NCI-H510A treated with DMSO at 0.1 percent for 48 hours (cell line): Measurements from ENCODE around the gene PIKFYVE.
"Not testable (repeated sequence)": the region's sequence is repeated elsewhere in the genome, so short reads cannot be mapped to it uniquely, and the experiment has no call there.

ENCODE experiments used
- DNase-seq: peaks from one replicate; lab custom pipeline; 2025; lab: John Stamatoyannopoulos, UW

PIKFYVE gene

GRCh38 chr2:208306291-208306690, 40.2 kb downstream of the PIKFYVE start:
- DNase-seq = no peak

- no peak for DNase-seq
Observed at GRCh38 chr2:208311321-208311720, 45.3 kb downstream of the PIKFYVE start.

GRCh38 chr2:208311954-208312353, 45.9 kb downstream of the PIKFYVE start:
- no peak for DNase-seq

DNA sequence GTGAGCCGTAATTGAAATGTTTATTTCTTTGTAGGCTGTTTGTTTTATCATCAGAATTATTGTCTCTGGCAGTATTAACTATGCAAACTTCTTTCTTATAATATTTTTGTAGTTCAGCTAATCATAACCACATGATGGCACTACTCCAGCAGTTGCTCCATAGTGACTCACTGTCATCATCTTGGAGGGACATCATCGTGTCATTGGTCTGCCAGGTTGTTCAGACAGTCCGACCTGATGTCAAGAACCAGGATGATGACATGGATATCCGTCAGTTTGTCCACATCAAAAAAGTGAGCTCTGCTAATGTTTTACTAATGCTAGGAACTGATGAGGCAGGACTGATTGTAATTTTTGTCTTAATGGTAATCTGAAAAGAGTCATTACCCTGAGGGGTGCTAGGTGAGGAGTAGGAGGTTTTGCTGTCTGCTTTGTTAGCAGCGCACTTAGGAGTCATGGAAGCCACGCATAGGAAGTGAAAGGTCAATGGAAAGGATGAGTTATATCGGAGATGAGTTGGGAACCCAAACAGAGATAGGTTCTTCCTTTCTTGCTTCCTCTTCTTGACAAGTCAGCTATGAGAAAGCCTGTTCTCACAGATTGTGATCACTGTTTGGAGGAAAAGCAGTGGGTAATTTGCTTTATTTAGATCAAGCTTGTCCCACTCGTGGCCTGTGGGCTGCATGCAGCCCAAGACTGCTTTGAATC, 49.2 kb downstream of the PIKFYVE start:
- no peak for DNase-seq

- no peak for DNase-seq
Observed at GRCh38 chr2:208318127-208318526, 52.1 kb downstream of the PIKFYVE start.

- no peak for DNase-seq
Observed at GRCh38 chr2:208319391-208319790, 53.3 kb downstream of the PIKFYVE start.

DNA sequence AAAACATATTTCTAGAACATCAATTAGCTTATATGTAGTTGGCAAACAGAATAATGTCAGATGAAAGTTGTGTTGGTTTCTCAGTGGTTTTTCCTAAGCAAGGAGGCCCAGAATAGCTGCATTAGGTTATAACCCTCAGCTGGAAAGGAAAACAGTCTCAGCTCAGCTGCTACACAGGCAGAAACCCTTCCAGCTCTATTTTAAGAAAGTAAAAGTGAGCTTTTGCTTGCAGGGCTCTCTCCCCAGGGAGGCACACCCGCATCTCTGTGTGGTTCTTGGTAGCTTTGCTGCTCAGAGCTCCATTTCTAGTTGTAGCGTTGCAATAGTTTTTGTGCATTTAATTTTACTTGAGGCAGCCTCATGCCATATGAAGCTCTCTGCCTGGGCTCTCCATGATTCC, 54.6 kb downstream of the PIKFYVE start:
- DNase-seq = no peak

- no peak for DNase-seq
Observed at GRCh38 chr2:208326016-208326415, 60.0 kb downstream of the PIKFYVE start.

- DNase-seq = no peak
Observed at GRCh38 chr2:208329485-208329884, 63.4 kb downstream of the PIKFYVE start.

DNA sequence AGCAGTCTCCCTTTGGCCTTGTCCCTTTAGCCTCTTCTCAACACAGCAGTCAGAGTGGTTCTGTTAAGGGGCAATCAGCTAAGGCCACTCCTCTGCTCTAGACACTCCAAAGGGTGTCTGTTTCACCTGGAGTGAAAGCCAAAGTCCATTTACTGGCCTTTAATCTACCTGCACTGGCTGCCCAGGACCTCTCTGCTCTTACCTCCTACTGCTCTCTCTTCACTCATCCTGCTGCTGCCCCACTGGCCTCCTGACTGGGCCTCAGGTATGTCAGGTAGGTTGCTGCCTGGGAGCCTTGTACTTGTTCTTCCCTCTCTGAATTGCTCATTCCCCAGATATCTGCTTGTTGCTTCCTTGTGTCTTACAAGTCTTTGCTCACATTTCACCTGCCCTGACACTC, 68.2 kb downstream of the PIKFYVE start:
- DNase-seq = no peak

DNA sequence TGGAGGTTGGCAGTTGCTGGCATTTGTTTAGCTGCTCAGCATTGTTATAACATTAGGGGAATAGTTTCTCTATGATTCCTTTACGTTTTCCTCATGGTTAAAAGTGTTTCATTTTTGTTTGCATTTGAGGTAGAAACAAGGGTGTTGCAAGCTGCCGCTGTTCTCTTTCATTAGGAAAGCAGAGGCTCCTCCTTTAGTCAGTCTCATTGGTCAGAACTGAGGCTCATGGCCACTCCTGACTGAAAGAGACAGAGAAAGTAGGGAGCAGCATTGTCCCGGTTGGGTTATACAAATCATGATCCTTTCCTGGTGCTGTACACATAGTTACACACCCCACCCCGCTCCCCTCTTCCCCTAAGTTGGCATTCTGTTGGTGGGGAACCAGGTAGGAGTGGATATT, 80.7 kb downstream of the PIKFYVE start:
- no peak for DNase-seq

DNA sequence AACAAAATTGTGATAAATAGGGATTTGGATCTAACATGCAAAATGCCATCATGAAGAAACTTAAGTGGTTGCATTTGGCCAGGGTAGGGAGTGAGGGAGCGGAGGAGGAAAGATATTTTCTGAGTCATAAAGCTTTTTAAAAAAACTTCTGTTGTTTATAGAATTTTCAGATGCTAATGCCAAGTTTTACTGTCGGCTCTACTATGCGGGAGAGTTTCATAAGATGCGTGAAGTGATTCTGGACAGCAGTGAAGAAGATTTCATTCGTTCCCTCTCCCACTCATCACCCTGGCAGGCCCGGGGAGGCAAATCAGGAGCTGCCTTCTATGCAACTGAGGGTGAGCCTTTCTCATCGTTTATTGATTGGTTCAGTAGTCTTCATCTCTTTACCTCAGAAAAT, 84.6 kb downstream of the PIKFYVE start:
- DNase-seq = no peak

GRCh38 chr2:208352644-208353567, 86.9 kb downstream of the PIKFYVE start:
- DNase-seq = no peak

GRCh38 chr2:208354964-208355381, 88.9 kb downstream of the PIKFYVE start:
- no peak for DNase-seq

DNA sequence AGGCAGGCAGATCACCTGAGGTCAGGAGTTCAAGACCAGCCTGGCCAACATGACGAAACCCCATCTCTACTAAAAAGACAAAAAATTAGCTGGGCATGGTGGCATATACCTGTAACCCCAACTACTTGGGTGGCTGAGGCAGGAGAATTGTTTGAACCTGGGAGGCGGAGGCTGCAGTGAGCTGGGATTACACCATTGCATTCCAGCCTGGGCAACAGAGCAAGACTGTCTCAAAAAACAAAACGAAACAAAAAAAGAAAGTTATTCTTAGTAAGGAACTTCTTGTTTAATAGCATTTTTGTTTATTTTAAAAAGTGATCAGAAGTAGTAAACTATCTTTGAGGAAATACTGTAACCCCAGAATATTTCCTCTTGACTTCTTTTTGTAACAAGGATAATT, 90.4 kb downstream of the PIKFYVE start:
- not testable (repeated sequence) for DNase-seq

GRCh38 chr2:208356846-208357574, 91.0 kb downstream of the PIKFYVE start:
- DNase-seq = no peak

- DNase-seq = peak; percentile 96
Observed at GRCh38 chr2:208358758-208359631, 92.9 kb downstream of the PIKFYVE start.

- DNase-seq = peak; percentile 96
Observed at GRCh38 chr2:208359632-208359986, 93.6 kb downstream of the PIKFYVE start.

DNA sequence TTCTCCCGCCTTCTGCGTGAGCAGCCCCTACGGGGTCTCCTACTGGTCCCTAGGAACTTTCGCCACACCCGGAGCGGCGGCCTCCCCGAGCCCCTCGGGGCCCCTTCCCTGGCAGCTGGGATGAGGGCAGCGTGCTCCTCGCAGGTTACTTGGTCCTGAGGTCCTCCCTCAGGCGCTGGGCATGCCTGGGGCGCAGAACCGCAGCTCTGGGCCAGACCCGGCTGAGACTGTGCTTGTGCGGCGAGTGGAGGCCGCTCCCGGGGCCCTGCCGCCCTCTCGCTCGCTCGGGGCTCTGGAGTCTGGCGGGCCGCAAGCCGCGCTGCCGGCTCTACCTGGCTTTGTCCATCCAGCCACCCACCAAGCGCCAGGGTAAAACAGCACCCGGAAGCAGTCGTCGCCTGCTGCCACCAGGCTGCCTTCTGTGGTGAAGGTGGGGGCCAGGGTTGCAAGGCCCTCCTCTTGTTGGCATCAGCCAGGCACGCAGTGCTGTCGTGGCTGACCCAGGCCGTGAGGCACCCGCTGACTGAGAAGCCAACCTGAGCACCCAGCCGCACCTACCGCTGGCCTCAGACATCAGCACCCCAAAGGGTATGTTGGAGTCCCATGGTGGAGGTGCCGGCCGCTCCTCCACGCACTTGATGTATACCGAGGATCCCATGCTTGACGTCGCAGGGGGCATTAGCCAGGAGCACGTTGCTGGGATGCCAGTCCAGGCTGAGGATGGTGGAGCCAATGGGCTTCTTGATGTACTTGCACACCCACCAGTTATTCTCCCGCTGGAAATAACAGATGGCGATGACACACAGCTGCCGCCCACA, 94.4 kb downstream of the PIKFYVE start:
- DNase-seq = peak; percentile 58

DNA sequence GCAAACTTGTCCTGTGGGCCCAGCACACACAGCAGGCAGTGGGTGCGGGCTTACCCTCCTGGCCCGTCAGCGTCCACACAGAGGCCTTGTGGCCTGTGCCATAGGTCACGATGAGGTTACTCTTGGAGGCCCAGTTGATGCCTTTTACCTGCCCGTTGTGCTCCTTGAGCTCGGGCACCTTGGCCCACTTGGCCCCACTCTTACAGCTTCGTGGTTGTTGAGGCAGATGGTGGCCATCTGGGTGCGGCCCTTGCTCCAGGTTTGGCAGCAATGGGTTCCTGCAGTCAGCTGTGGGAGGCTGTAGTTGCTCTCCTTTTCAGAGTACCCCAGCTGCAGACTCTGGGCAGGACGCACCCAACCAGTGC, 95.0 kb downstream of the PIKFYVE start:
- no peak for DNase-seq

- no peak for DNase-seq
Observed at GRCh38 chr2:208363485-208363884, 97.4 kb downstream of the PIKFYVE start.
